Effector memory CD8-positive, alpha-beta T cell (primary cell): ENCODE results near the gene ANKRD33B.
"Not testable (repeated sequence)": the region's sequence is repeated elsewhere in the genome, so short reads cannot be mapped to it uniquely, and the experiment has no call there.

Experiments
- ATAC-seq: fragments of 150-1000 bp; cut with Tn5 transposase; replicated peaks from 2 replicates; pipeline ENCODE4 v1.10.0; 2021; ENCODE audit warnings: mild to moderate bottlenecking, moderate library complexity
- DNase-seq, 3 experiments: peaks; one replicate each; pipeline ENCODE4 v3.0.0; 2021
- H3K27ac Mint-ChIP-seq, 2 donors: one replicate each; pipeline ENCODE4 v1.8.0; 2022; ENCODE audit warnings: mild to moderate bottlenecking in 2 of 2, mixed read lengths in 2 of 2, moderate library complexity in 2 of 2
- H3K27me3 Mint-ChIP-seq, 2 donors: one replicate each; pipeline ENCODE4 v1.8.0; 2022; ENCODE audit warnings: mixed read lengths in 2 of 2
- H3K36me3 Mint-ChIP-seq: one replicate; pipeline ENCODE4 v1.8.0; 2022; ENCODE audit warnings: mild to moderate bottlenecking, moderate library complexity, mixed read lengths; ENCODE audit not compliant: insufficient read depth
- H3K4me1 Mint-ChIP-seq, 2 donors: one replicate each; pipeline ENCODE4 v1.8.0; 2022; ENCODE audit warnings: low read depth in 2 of 2, mixed read lengths in 2 of 2
- H3K4me3 Mint-ChIP-seq, 2 donors: one replicate each; pipeline ENCODE4 v1.8.0; 2022; ENCODE audit warnings: mild to moderate bottlenecking in 2 of 2, mixed read lengths in 2 of 2, moderate library complexity in 2 of 2
- H3K9me3 Mint-ChIP-seq, 2 donors: one replicate each; pipeline ENCODE4 v1.8.0; 2022; ENCODE audit warnings: mixed read lengths in 2 of 2

The ANKRD33B gene

DNA sequence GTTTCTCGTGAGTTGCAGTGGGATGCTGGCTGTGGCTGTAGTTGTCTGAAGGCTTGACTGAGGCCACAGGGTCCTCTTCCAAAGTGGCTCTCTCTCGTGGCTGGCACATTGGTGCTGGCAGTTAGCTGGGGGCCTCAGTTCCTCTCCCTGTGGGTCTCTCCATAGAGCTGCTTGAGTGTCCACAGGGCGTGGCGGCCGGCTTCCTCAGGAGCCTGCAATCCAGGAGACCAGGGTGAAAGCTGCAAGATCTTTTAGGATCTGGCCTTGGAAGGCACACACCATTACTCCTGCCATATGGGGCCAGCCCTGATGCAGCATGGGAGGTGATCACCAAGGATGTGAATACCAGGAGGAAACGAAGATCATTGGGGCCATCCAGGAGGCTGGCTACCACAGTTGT lies 41.1 kb downstream of the ANKRD33B start:
- Mint-ChIP-seq H3K9me3 (no peaks in the 10 kb centered on the region), H3K27ac (no peak overlapping the region), H3K4me3 (no peak overlapping the region), H3K4me1 (peaks cover 7% of the 10 kb centered on the region in 2 donors), H3K27me3 (peaks cover 18 to 19% of the 10 kb centered on the region in 2 donors), H3K36me3 (peaks cover 7% of the 10 kb centered on the region)
- ATAC-seq (no peak), DNase-seq (no peak)

DNA sequence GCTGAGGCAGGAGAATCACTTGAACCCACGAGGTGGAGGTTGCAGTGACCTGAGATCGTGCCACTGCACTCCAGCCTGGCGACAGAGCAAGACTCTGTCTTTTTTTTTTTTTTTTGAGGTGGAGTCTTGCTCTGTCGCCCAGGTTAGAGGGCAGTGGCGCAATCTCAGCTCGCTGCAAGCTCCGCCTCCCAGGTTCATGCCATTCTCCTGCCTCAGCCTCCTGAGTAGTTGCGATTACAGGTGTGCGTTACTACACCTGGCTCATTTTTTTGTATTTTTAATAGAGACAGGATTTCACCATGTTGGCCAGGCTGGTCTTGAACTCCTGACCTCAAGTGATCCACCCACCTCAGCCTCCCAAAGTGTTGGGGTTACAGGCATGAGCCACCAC lies 42.8 kb downstream of the ANKRD33B start:
- H3K27me3 Mint-ChIP-seq = peaks cover 11 to 18% of the 10 kb centered on the region in 2 donors
- DNase-seq, H3K9me3 Mint-ChIP-seq, ATAC-seq, H3K4me3 Mint-ChIP-seq, H3K4me1 Mint-ChIP-seq, H3K27ac Mint-ChIP-seq, H3K36me3 Mint-ChIP-seq: not testable (repeated sequence)

DNA sequence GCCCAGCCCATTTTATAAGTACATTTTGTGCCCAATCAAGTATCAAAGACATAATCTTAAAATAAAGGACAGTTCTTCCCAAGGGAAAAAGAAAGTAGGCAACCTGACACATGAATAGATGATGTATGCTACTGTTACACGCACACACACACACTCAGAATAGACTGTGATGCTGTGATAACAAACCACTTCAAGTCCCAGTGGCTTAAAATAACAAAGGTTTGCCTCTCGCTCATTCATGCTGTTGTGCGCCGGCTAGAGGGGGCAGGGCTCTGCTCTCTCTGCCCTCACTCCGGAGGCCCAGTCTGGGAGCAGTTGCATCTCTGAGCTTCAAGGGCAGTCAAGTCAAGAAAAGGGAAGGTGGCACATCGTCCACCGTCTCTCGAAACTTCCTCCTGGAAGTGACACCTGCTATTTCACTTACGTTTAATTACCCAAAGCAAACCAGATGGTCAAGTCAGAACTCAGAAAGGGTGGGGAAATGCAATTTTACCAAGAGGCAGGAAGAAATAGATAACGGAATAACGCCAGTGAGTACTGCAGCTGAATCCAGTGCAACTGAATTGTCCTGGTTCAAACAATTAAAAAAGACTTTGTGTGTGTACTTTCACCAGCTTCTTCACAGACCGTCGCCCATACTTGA lies 43.3 kb downstream of the ANKRD33B start:
- no peak overlapping the region for H3K27ac Mint-ChIP-seq
- DNase-seq = no peak
- H3K27me3 Mint-ChIP-seq = peaks cover 9 to 18% of the 10 kb centered on the region in 2 donors
- H3K9me3 Mint-ChIP-seq = no peaks in the 10 kb centered on the region
- H3K4me1 Mint-ChIP-seq = no peaks in the 10 kb centered on the region
- H3K4me3 Mint-ChIP-seq = no peak overlapping the region
- peaks cover 3% of the 10 kb centered on the region for H3K36me3 Mint-ChIP-seq
- peak; percentile 33 for ATAC-seq

DNA sequence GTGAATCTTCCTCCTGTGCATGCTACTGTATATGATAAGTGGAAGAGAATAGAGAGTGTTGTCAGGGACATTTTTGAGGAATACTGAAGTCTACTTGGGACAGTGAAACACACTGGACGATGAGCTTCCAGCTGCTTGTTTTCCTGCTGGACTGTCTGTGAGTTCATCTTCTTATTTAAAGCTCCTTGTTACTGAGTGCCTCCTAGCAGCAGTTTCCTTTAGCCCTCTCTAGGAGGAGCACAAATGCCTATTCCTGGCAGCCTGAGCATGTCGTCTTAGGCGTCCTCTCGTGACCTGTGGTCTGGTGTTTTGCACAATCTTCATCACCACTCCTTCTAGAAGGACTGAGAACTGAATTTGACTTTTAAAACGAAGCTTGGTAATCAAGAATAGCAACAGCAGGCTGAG lies 43.8 kb downstream of the ANKRD33B start:
- H3K27me3 Mint-ChIP-seq = peaks cover 9 to 18% of the 10 kb centered on the region in 2 donors
- no peaks in the 10 kb centered on the region for H3K4me1 Mint-ChIP-seq
- ATAC-seq (peak; percentile 22), DNase-seq (no peak)
- no peaks in the 10 kb centered on the region for H3K9me3 Mint-ChIP-seq
- peaks cover 3% of the 10 kb centered on the region for H3K36me3 Mint-ChIP-seq
- no peak overlapping the region for H3K4me3 Mint-ChIP-seq
- H3K27ac Mint-ChIP-seq = peak overlapping the region in 1 of 2 donors; percentile 49

DNA sequence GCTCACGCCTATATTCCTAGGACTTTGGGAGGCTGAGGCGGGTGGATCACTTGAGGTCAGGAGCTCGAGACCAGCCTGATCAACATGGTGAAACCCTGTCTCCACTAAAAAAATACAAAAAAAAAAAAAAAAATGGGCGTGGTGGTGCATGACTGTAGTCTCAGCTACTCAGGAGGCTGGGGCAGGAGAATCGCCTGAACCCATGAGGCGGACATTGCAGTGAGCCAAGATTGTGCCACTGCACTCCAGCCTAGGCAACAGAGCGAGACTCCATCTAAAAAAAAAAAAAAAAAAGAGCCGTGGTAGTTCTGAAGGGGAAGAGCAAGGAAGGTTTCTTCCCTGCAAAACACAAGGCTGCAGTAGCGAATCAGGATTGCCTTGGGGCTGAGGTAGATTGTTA lies 44.2 kb downstream of the ANKRD33B start:
- not testable (repeated sequence) for H3K36me3 Mint-ChIP-seq, H3K4me1 Mint-ChIP-seq, H3K4me3 Mint-ChIP-seq, ATAC-seq, H3K9me3 Mint-ChIP-seq, DNase-seq
- Mint-ChIP-seq H3K27me3 (peaks cover 9 to 18% of the 10 kb centered on the region in 2 donors), H3K27ac (peak overlapping the region in 1 of 2 donors; percentile 49)

DNA sequence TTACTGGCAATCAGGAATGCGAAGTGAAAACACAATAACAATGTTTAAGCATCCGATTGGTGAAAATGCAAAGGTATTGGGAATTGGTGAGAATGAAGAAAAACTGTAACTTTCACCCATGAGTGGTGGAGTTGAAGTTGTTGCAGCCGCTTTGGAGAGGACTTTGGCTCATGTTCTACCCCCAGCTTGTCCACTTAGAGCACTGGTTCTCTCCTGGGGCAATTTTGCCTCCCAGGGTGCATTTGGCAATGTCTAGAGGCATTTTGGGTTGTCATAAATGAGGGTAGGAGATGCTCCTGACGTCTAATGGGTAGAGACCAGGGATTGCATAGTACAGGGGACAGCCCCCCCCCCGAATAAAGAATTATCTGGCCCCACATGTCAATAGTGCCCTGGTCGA lies 46.2 kb downstream of the ANKRD33B start:
- H3K4me3 Mint-ChIP-seq = no peak overlapping the region
- peaks cover 4% of the 10 kb centered on the region for H3K36me3 Mint-ChIP-seq
- no peaks in the 10 kb centered on the region for H3K9me3 Mint-ChIP-seq
- H3K4me1 Mint-ChIP-seq = no peaks in the 10 kb centered on the region
- H3K27ac Mint-ChIP-seq = no peak overlapping the region
- H3K27me3 Mint-ChIP-seq = peaks cover 9 to 14% of the 10 kb centered on the region in 2 donors
- DNase-seq = no peak
- no peak for ATAC-seq

DNA sequence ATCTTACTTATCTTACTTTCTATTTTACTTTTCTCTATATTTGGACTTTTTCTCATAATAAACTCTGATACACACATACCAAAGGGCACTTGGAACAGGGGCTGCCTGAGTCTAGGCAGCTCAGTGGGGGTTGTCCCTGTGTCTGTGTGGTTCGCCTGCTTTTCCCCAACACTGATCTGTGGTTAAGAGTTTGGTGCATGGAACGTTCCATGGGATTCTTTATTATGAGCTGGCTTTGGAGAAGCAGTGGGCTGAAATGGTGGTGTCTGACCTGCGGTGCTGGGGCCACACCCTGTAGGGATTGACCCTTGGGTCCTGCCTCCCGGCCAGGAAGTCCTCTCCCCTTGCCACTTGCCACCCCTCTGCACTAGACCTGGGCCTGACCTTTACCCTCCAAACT lies 47.4 kb downstream of the ANKRD33B start:
- no peak overlapping the region for H3K4me3 Mint-ChIP-seq
- no peak overlapping the region for H3K27ac Mint-ChIP-seq
- no peaks in the 10 kb centered on the region for H3K9me3 Mint-ChIP-seq
- DNase-seq = no peak
- ATAC-seq = no peak
- peaks cover 8 to 9% of the 10 kb centered on the region in 2 donors for H3K27me3 Mint-ChIP-seq
- H3K36me3 Mint-ChIP-seq = peaks cover 4% of the 10 kb centered on the region
- no peaks in the 10 kb centered on the region for H3K4me1 Mint-ChIP-seq

DNA sequence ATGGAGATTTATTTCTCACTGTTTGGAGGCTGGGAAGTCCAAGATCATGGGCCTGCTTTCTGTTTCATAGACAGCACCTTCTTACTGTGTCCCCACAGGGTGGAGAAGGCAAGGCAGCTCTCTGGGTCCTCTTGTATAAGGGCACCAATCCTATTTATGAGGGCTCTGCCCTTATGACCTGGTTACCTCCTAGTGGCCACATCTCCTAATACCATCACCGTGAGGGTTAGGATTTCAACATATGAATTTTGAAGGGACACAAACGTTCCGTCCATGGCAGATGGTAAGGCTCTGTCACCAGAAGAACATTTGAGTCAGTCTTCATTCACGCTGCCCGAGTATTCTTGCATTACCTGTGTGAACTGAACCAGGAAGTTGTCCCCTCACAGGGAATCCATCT lies 48.4 kb downstream of the ANKRD33B start:
- Mint-ChIP-seq H3K27me3 (peaks cover 4 to 6% of the 10 kb centered on the region in 2 donors), H3K9me3 (no peaks in the 10 kb centered on the region), H3K36me3 (peaks cover 4% of the 10 kb centered on the region), H3K4me1 (no peaks in the 10 kb centered on the region), H3K27ac (no peak overlapping the region), H3K4me3 (no peak overlapping the region)
- DNase-seq (no peak), ATAC-seq (no peak)

DNA sequence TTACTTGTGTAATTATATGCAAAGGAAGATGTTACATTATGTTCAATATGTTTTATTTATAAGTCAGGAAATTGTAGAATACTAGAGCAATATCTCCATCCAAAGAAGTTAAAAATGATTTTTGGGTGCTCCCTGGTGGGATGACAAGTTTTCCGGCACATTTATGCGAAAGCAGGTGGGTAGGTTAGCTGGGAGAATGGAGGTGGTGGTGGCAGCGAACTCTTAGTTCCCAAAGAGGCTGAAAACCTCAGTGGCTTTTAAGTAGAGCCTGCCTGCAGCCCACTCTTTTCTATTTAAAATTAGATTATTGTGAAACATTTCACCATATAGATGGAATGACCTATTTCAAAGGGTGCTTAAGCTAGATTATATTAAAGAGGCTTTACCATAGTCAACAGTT lies 51.8 kb downstream of the ANKRD33B start:
- ATAC-seq (no peak), DNase-seq (no peak)
- H3K36me3 Mint-ChIP-seq = peaks cover 4% of the 10 kb centered on the region
- H3K27me3 Mint-ChIP-seq = no peaks in the 10 kb centered on the region
- no peaks in the 10 kb centered on the region for H3K4me1 Mint-ChIP-seq
- no peak overlapping the region for H3K4me3 Mint-ChIP-seq
- H3K9me3 Mint-ChIP-seq = no peaks in the 10 kb centered on the region
- no peak overlapping the region for H3K27ac Mint-ChIP-seq

DNA sequence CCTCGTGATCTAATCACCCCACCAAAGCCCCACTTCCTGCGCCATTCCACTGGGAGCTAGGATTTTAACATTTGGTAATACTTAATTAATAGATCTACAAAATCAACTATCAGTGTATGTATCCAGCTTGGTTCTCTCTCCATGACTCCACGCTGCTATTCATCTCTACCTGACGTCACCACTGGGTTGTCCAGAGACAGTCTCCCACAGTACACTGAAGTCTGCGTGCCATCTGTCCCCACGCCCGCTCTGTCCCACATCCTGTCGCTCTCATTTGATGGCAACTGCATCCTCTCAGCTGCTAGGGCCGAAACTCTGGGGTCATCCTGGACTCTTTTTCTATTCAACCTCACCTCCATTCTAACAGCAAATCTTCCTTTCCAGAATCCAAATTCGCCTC lies 53.2 kb downstream of the ANKRD33B start:
- Mint-ChIP-seq H3K4me1 (no peaks in the 10 kb centered on the region), H3K9me3 (no peaks in the 10 kb centered on the region), H3K27me3 (no peaks in the 10 kb centered on the region), H3K4me3 (no peak overlapping the region), H3K27ac (no peak overlapping the region), H3K36me3 (peaks cover 4% of the 10 kb centered on the region)
- DNase-seq = no peak
- no peak for ATAC-seq

DNA sequence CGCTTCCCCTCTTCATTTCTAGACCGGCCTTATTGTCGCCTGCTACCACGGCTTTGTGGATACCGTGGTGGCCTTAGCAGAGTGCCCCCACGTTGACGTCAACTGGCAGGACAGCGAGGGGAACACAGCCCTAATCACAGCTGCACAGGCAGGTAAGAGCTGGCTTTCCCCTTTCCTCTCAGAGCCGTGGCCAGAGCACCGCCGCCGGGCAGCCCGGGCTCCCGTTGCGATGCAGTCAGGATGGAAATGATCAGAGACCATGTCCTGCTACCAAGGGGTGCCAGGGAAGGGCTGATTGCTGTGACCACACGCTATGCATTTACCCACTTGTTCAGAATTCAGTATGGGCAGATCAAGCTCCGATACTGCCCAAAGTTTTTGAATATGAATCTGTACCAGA lies 54.4 kb downstream of the ANKRD33B start:
- no peaks in the 10 kb centered on the region for H3K9me3 Mint-ChIP-seq
- H3K27me3 Mint-ChIP-seq = no peaks in the 10 kb centered on the region
- no peaks in the 10 kb centered on the region for H3K4me1 Mint-ChIP-seq
- no peak overlapping the region for H3K27ac Mint-ChIP-seq
- H3K36me3 Mint-ChIP-seq = peaks cover 1% of the 10 kb centered on the region
- ATAC-seq (no peak), DNase-seq (no peak)
- H3K4me3 Mint-ChIP-seq = no peak overlapping the region

DNA sequence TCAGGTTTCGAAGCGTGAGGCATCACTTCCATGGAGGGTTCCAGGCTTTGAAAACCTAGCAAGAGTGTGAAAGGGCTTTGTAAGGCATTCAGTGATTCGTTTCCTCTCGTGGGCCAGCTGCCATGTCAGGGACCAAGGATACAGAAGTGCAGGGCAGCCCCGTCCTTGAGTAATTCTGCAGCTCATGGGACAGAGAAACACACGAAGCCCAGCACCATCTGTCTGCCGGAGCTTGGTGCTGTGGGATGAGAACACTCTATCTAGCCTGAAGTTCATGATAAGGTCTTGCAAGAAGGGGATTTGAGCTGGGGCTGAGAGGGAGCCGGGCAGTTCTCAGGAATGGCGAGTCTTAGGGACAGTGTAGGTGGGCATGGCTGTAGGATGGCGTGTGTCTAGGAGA lies 55.8 kb downstream of the ANKRD33B start:
- Mint-ChIP-seq H3K36me3 (no peaks in the 10 kb centered on the region), H3K27ac (no peak overlapping the region), H3K4me1 (no peaks in the 10 kb centered on the region), H3K9me3 (no peaks in the 10 kb centered on the region), H3K27me3 (no peaks in the 10 kb centered on the region), H3K4me3 (no peak overlapping the region)
- ATAC-seq = no peak
- no peak for DNase-seq

DNA sequence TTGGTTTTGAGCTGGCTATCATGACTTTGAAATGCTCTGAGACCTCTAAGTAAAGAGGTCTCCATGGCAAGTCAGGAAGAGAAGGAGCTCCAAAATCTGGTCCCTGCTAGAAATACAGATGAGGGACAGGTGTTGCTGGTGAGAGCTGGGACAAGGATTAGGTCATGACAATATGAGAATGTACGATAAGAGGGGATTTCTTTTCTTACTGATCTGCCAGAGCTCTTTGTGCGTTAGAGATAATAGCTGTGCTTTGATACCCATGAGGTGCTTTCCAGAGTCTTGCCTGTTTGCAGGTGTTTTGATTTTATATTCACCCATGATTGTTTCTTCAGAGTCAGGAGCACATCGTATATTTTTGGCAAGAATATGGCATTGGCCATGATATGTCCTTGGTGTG lies 56.5 kb downstream of the ANKRD33B start:
- no peak overlapping the region for H3K27ac Mint-ChIP-seq
- ATAC-seq = no peak
- no peaks in the 10 kb centered on the region for H3K27me3 Mint-ChIP-seq
- H3K4me3 Mint-ChIP-seq = no peak overlapping the region
- no peaks in the 10 kb centered on the region for H3K4me1 Mint-ChIP-seq
- H3K9me3 Mint-ChIP-seq = no peaks in the 10 kb centered on the region
- H3K36me3 Mint-ChIP-seq = no peaks in the 10 kb centered on the region
- no peak for DNase-seq

DNA sequence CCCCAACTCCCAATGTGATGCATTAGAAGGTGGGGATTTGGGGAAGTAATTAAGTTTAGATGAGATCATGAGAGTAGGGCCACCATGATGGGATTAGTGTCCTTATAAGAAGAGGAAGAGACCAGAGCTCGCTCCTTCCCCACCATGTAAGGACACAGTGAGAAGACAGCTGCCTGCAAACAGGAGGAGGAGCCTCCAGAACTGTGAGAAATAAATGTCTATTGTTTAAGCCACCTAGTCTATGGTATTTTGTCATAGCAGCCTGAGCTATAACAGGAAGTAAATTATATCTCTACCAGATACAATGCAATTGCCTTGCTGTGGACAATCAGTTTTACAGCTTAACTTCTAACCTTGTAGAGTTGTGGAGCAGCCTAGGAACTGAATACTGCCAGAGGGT lies 58.0 kb downstream of the ANKRD33B start:
- no peak for DNase-seq
- no peak overlapping the region for H3K27ac Mint-ChIP-seq
- peaks cover 0 to under 1% of the 10 kb centered on the region in 2 donors for H3K4me1 Mint-ChIP-seq
- no peaks in the 10 kb centered on the region for H3K36me3 Mint-ChIP-seq
- H3K4me3 Mint-ChIP-seq = no peak overlapping the region
- peak; percentile 42 for ATAC-seq
- H3K9me3 Mint-ChIP-seq = no peaks in the 10 kb centered on the region
- H3K27me3 Mint-ChIP-seq = no peaks in the 10 kb centered on the region

DNA sequence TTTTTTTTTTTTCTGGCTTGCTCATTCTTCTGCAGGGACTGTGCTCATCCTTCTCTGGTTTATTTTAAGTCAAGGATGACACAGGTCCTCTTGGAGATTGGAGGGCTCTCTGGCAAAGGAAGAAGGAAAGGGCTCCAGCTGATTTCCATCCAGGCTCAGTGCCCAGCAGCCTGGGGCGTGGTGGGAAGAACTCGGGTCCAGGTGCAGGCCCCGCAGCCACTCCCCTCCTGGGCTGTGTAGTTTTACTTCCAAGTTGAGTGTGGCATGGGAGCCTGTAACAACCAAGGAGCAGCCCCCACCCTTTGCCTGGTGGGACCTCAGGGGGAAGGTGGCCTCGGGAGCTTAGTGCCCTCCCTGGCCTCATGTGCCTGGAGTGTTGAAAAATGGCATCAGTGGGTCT lies 58.9 kb downstream of the ANKRD33B start:
- ATAC-seq (no peak), DNase-seq (no peak)
- Mint-ChIP-seq H3K36me3 (no peaks in the 10 kb centered on the region), H3K27ac (no peak overlapping the region), H3K4me1 (peaks cover 8 to 10% of the 10 kb centered on the region in 2 donors), H3K9me3 (no peaks in the 10 kb centered on the region), H3K27me3 (no peaks in the 10 kb centered on the region), H3K4me3 (no peak overlapping the region)
